ENCODE results near the gene USP25. TPM values are rescaled to one million over a fixed set of nuclear protein-coding genes. Genes with fewer than 3 reads are reported as not detected.

The USP25 gene
- total RNA-seq, 2 experiments from 2014 or later: 70.4 to 73.4 TPM

DNA sequence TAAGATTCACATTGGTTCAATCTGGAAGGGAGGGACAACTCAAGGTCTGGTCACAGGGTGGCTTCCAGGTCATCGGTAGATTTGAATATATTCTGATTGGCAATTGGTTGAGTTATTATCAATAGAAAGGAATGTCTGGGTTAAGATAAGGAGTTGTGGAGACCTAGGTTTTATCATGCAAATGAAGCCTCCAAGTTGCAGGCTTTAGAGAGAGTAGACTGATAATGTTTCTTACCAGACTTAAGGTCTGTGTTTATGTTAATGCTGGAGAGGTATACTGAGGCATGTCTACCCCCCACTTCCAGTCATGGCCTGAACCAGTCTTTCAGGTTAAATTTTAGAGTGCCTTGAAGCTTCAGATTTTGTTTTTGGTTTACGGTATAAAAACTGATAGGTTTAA is 29.7 kb downstream of the USP25 start:
- H3K9me3 Mint-ChIP-seq: peaks cover 9% of the 10 kb centered on the region
- no peak for ATAC-seq (ENCODE audit: low read depth)
- peaks cover 26% of the 10 kb centered on the region for H3K4me1 Mint-ChIP-seq
- POLR2A ChIA-PET: no interaction called here
- H3K36me3 Mint-ChIP-seq: peaks cover 51% of the 10 kb centered on the region
- H3K27ac Mint-ChIP-seq: no peak overlapping the region
- DNase-seq: no peak
- no peak overlapping the region for H3K4me3 Mint-ChIP-seq
- no peaks in the 10 kb centered on the region for H3K27me3 Mint-ChIP-seq

- Mint-ChIP-seq H3K27ac (no peak overlapping the region), H3K4me1 (peaks cover 22% of the 10 kb centered on the region), H3K36me3 (peaks cover 50% of the 10 kb centered on the region), H3K27me3 (no peaks in the 10 kb centered on the region), H3K9me3 (peaks cover 9% of the 10 kb centered on the region), H3K4me3 (no peak overlapping the region)
- ATAC-seq (ENCODE audit: low read depth) (no peak), DNase-seq (no peak)
- POLR2A ChIA-PET: no interaction called here
Measured at GRCh38 chr21:15761507-15762100, 31.8 kb downstream of the USP25 start.

DNA sequence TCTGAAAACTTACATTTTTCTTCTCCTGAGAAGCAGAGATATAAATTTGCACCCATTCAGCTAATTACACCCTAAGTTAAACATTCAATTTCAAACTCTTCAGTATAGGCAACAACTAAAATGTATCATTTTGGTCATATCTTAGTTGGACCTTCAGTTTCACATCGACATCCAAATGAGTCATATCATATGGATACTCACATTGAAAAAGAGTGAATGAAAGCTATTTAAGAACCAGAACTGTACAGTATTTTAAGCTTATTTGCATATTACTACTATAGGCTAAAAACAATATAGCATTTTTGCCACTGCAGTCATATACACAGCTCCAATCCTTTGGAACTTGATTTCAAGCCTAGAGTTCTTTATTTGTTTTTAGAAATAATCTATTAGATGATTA is 33.6 kb downstream of the USP25 start:
- Mint-ChIP-seq H3K36me3 (peaks cover 44% of the 10 kb centered on the region), H3K4me1 (peaks cover 17% of the 10 kb centered on the region), H3K9me3 (peaks cover under 1% of the 10 kb centered on the region), H3K27me3 (no peaks in the 10 kb centered on the region), H3K27ac (no peak overlapping the region), H3K4me3 (no peak overlapping the region)
- DNase-seq: no peak
- POLR2A ChIA-PET: interaction anchor here (0.5 kb wide), 1 partner anchor 13 kb away, joined by 3 read pairs; no protein-coding TSS in a partner anchor
- no peak for ATAC-seq (ENCODE audit: low read depth)

GRCh38 chr21:15764878-15765277 is 35.1 kb downstream of the USP25 start:
- DNase-seq (no peak), ATAC-seq (ENCODE audit: low read depth) (no peak)
- Mint-ChIP-seq H3K4me1 (peaks cover 15% of the 10 kb centered on the region), H3K27me3 (no peaks in the 10 kb centered on the region), H3K9me3 (no peaks in the 10 kb centered on the region), H3K27ac (no peak overlapping the region), H3K36me3 (peaks cover 45% of the 10 kb centered on the region), H3K4me3 (no peak overlapping the region)
- POLR2A ChIA-PET: no interaction called here

GRCh38 chr21:15766952-15767603 is 37.3 kb downstream of the USP25 start:
- no peak overlapping the region for H3K4me3 Mint-ChIP-seq
- H3K9me3 Mint-ChIP-seq: no peaks in the 10 kb centered on the region
- peaks cover 43% of the 10 kb centered on the region for H3K36me3 Mint-ChIP-seq
- ATAC-seq (ENCODE audit: low read depth) (no peak), DNase-seq (no peak)
- POLR2A ChIA-PET: no interaction called here
- peaks cover 8% of the 10 kb centered on the region for H3K4me1 Mint-ChIP-seq
- no peaks in the 10 kb centered on the region for H3K27me3 Mint-ChIP-seq
- no peak overlapping the region for H3K27ac Mint-ChIP-seq

- peaks cover 41% of the 10 kb centered on the region for H3K36me3 Mint-ChIP-seq
- H3K9me3 Mint-ChIP-seq: peaks cover 2% of the 10 kb centered on the region
- no peaks in the 10 kb centered on the region for H3K27me3 Mint-ChIP-seq
- no peak overlapping the region for H3K4me3 Mint-ChIP-seq
- H3K4me1 Mint-ChIP-seq: peaks cover 6% of the 10 kb centered on the region
- POLR2A ChIA-PET: no interaction called here
- DNase-seq (no peak), ATAC-seq (ENCODE audit: low read depth) (no peak)
- H3K27ac Mint-ChIP-seq: no peak overlapping the region
Measured at GRCh38 chr21:15768045-15768601, 38.3 kb downstream of the USP25 start.

DNA sequence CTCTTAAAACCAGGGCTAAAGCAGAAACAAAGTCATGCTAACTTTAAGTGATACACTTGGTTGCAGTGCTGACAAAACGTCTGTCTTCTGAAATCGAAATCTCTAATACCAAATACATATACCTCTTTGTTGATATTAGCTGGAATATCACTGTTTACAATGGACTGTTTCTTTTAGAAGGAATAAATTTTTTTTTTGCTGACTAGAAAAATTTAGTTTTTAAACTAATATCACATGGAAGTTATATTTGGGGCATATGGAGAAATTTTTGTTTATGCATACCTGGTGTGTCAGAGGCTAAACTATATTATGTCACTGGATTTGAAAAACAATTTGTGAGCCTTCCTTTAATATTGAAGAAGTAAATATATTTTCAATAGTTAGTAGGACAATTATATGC is 39.1 kb downstream of the USP25 start:
- POLR2A ChIA-PET: no interaction called here
- Mint-ChIP-seq H3K9me3 (peaks cover 2% of the 10 kb centered on the region), H3K27me3 (no peaks in the 10 kb centered on the region), H3K4me1 (peaks cover 6% of the 10 kb centered on the region), H3K4me3 (no peak overlapping the region), H3K27ac (no peak overlapping the region), H3K36me3 (peaks cover 41% of the 10 kb centered on the region)
- ATAC-seq (ENCODE audit: low read depth) (no peak), DNase-seq (no peak)

DNA sequence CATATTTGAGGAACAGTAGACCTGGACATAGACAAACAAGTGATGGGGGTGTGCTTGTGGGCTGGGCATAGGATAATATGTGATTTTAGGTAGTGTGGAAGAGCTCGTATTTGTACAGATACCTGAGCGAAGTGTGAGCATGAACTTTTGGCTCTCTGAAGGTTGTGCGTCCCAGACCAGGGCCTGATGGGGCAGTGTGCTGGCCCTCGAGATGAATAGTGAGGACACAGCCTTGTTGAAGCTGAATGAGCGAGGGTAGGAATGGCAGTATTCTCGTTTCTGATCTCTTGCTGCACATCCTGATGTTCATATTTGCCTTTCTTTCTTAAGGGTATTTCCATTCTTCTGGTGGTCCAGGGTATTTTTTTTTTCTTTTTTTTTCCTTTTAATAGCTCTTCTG is 41.5 kb downstream of the USP25 start:
- no peak for ATAC-seq (ENCODE audit: low read depth)
- POLR2A ChIA-PET: no interaction called here
- Mint-ChIP-seq H3K27me3 (no peaks in the 10 kb centered on the region), H3K4me3 (no peak overlapping the region), H3K9me3 (peaks cover 2% of the 10 kb centered on the region), H3K27ac (no peak overlapping the region), H3K36me3 (peaks cover 37% of the 10 kb centered on the region), H3K4me1 (peaks cover 10% of the 10 kb centered on the region)
- no peak for DNase-seq

- peaks cover 2% of the 10 kb centered on the region for H3K9me3 Mint-ChIP-seq
- H3K4me3 Mint-ChIP-seq: no peak overlapping the region
- no peak overlapping the region for H3K27ac Mint-ChIP-seq
- H3K4me1 Mint-ChIP-seq: peaks cover 15% of the 10 kb centered on the region
- no peaks in the 10 kb centered on the region for H3K27me3 Mint-ChIP-seq
- peaks cover 33% of the 10 kb centered on the region for H3K36me3 Mint-ChIP-seq
- POLR2A ChIA-PET: no interaction called here
- DNase-seq: no peak
- ATAC-seq (ENCODE audit: low read depth): no peak
Measured at GRCh38 chr21:15772654-15773053, 42.9 kb downstream of the USP25 start.

DNA sequence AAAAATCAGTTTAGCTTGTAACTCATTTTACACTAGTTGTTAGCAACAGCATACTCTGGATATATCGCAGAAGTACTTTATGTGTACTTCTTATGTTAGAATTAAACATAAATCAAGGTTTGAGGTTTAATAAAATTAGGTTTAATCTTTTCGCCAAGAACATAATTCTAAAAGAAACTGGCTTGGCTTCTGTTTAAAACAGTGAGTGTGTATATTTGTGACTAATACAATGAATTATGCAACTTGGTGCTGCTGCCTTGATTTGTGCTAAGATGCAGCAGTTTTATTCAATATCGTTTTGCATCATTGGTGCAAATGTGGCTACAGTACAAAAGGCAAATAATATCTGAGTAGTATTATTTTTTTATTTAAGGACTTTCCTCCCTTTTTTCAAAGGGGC is 44.8 kb downstream of the USP25 start:
- Mint-ChIP-seq H3K9me3 (peaks cover 2% of the 10 kb centered on the region), H3K36me3 (peaks cover 25% of the 10 kb centered on the region), H3K27me3 (no peaks in the 10 kb centered on the region)

GRCh38 chr21:15775291-15775690 is 45.5 kb downstream of the USP25 start:
- POLR2A ChIA-PET: no interaction called here
- H3K27ac Mint-ChIP-seq: no peak overlapping the region
- H3K36me3 Mint-ChIP-seq: peaks cover 25% of the 10 kb centered on the region
- ATAC-seq (ENCODE audit: low read depth): no peak
- peaks cover 2% of the 10 kb centered on the region for H3K9me3 Mint-ChIP-seq
- no peak overlapping the region for H3K4me3 Mint-ChIP-seq
- DNase-seq: no peak
- peaks cover 15% of the 10 kb centered on the region for H3K4me1 Mint-ChIP-seq
- H3K27me3 Mint-ChIP-seq: no peaks in the 10 kb centered on the region

More for the DNA sequence above, 44.8 kb downstream of the USP25 start:
- no peak overlapping the region for H3K27ac Mint-ChIP-seq
- H3K4me1 Mint-ChIP-seq: peaks cover 15% of the 10 kb centered on the region
- DNase-seq (no peak), ATAC-seq (ENCODE audit: low read depth) (no peak)
- no peak overlapping the region for H3K4me3 Mint-ChIP-seq
- POLR2A ChIA-PET: no interaction called here

GRCh38 chr21:15775981-15776380 is 46.2 kb downstream of the USP25 start:
- POLR2A ChIA-PET: interaction anchor here (0.6 to 0.7 kb wide), 2 partner anchors 11 to 13 kb away, joined by 3 read pairs; no protein-coding TSS in a partner anchor
- ATAC-seq (ENCODE audit: low read depth) (no peak), DNase-seq (no peak)
- no peaks in the 10 kb centered on the region for H3K27me3 Mint-ChIP-seq
- peaks cover 2% of the 10 kb centered on the region for H3K9me3 Mint-ChIP-seq
- peaks cover 31% of the 10 kb centered on the region for H3K36me3 Mint-ChIP-seq
- no peak overlapping the region for H3K4me3 Mint-ChIP-seq
- peaks cover 15% of the 10 kb centered on the region for H3K4me1 Mint-ChIP-seq
- peak overlapping the region; percentile 13 for H3K27ac Mint-ChIP-seq

- POLR2A ChIA-PET: interaction anchor here (0.7 kb wide), 1 partner anchor 14 kb away, joined by 3 read pairs; no protein-coding TSS in a partner anchor
- H3K27me3 Mint-ChIP-seq: no peaks in the 10 kb centered on the region
- peaks cover 12% of the 10 kb centered on the region for H3K4me1 Mint-ChIP-seq
- DNase-seq (no peak), ATAC-seq (ENCODE audit: low read depth) (no peak)
- H3K36me3 Mint-ChIP-seq: peaks cover 34% of the 10 kb centered on the region
- H3K4me3 Mint-ChIP-seq: peak overlapping the region; percentile 37
- peaks cover 5% of the 10 kb centered on the region for H3K9me3 Mint-ChIP-seq
- no peak overlapping the region for H3K27ac Mint-ChIP-seq
Measured at GRCh38 chr21:15776818-15777217, 47.0 kb downstream of the USP25 start.

DNA sequence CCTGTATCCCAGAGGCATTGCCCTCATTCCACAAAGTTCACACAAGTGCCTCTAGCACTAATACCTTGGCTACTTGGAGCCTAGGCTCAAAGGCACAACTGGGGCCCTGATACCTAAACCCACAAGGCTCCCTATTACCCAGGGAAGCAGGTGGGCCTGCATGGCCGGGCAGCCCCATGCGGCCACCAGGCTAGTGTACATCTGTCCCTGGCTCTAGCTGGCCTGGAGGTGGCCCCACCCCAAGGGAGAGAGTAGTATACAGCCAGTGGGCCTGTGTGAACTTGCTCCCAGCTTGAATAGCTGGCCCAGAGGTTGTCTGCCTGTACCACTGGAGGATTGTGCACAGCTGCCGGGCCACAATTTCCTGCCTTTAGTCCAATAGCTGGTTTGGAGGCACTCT is 52.2 kb downstream of the USP25 start:
- ATAC-seq (ENCODE audit: low read depth): no peak
- H3K4me1 Mint-ChIP-seq: peaks cover 7% of the 10 kb centered on the region
- H3K4me3 Mint-ChIP-seq: no peak overlapping the region
- no peaks in the 10 kb centered on the region for H3K27me3 Mint-ChIP-seq
- POLR2A ChIA-PET: no interaction called here
- no peak overlapping the region for H3K27ac Mint-ChIP-seq
- DNase-seq: no peak
- peaks cover 7% of the 10 kb centered on the region for H3K9me3 Mint-ChIP-seq
- peaks cover 45% of the 10 kb centered on the region for H3K36me3 Mint-ChIP-seq
